Activated naive CD8-positive, alpha-beta T cell treated with anti-CD3 and anti-CD28 coated beads, Interleukin-2, amount 10 ng/mL, durations not matched to agents 7 days and 5 days (primary cell): ENCODE results near the gene NOTCH3. TPM values are rescaled to one million over a fixed set of nuclear protein-coding genes. Genes with fewer than 3 reads are reported as not detected.

Source experiments
- ATAC-seq: fragments of 150-1000 bp; cut with Tn5 transposase; one replicate; pipeline ENCODE4 v1.10.0; 2021; ENCODE audit warnings: low read depth, moderate library complexity
- POLR2A ChIA-PET: fragments of 350-600 bp; sonication (Branson Sonifier 250); formaldehyde crosslinking; loops from one replicate; lab custom pipeline; 2021; ENCODE audit warnings: antibody characterized with exemption; lab: Charles Lee
- DNase-seq: peaks from one replicate; pipeline ENCODE4 v3.0.0; 2021
- H3K27ac Mint-ChIP-seq: one replicate; pipeline ENCODE4 v1.8.0; 2022; ENCODE audit warnings: mild to moderate bottlenecking, mixed read lengths
- H3K27me3 Mint-ChIP-seq: one replicate; pipeline ENCODE4 v1.8.0; 2022; ENCODE audit warnings: mild to moderate bottlenecking, moderate library complexity, mixed read lengths
- H3K36me3 Mint-ChIP-seq: one replicate; pipeline ENCODE4 v1.8.0; 2021; ENCODE audit warnings: mild to moderate bottlenecking, mixed read lengths
- H3K4me1 Mint-ChIP-seq: one replicate; pipeline ENCODE4 v1.8.0; 2021; ENCODE audit warnings: mixed read lengths
- H3K4me3 Mint-ChIP-seq: one replicate; pipeline ENCODE4 v1.8.0; 2022; ENCODE audit warnings: mild to moderate bottlenecking, moderate library complexity, mixed read lengths
- H3K9me3 Mint-ChIP-seq: one replicate; pipeline ENCODE4 v1.8.0; 2021; ENCODE audit warnings: mixed read lengths
- total RNA-seq, 2 experiments: library from RNA; stranded (reverse); gene quantifications; one replicate each; pipeline ENCODE4 v1.2.3, GENCODE V29; 2021

NOTCH3 gene
- total RNA-seq, 2 experiments from 2014 or later: 0.22 to 0.31 TPM

GRCh38 chr19:15178629-15179308, 22.0 kb downstream of the NOTCH3 start:
- H3K9me3 Mint-ChIP-seq: no peaks in the 10 kb centered on the region
- peaks cover 7% of the 10 kb centered on the region for H3K4me1 Mint-ChIP-seq
- no peak for ATAC-seq
- peaks cover 7% of the 10 kb centered on the region for H3K27me3 Mint-ChIP-seq
- H3K4me3 Mint-ChIP-seq: no peak overlapping the region
- POLR2A ChIA-PET: interaction anchor here (1.1 kb wide), 1 partner anchor 377 kb away, joined by 3 read pairs; no protein-coding TSS in a partner anchor
- H3K36me3 Mint-ChIP-seq: no peaks in the 10 kb centered on the region
- no peak for DNase-seq
- no peak overlapping the region for H3K27ac Mint-ChIP-seq

GRCh38 chr19:15177269-15178116, 23.3 kb downstream of the NOTCH3 start:
- Mint-ChIP-seq H3K27me3 (peaks cover 7% of the 10 kb centered on the region), H3K36me3 (no peaks in the 10 kb centered on the region), H3K9me3 (no peaks in the 10 kb centered on the region), H3K4me3 (peak overlapping the region; percentile 69), H3K27ac (peak overlapping the region; percentile 15), H3K4me1 (peaks cover 7% of the 10 kb centered on the region)
- DNase-seq: peak; percentile 92
- POLR2A ChIA-PET: interaction anchor here (1.1 kb wide), 1 partner anchor 378 kb away, joined by 3 read pairs; no protein-coding TSS in a partner anchor
- peak; percentile 93 for ATAC-seq

- Mint-ChIP-seq H3K27me3 (peaks cover 7% of the 10 kb centered on the region), H3K4me1 (peaks cover 7% of the 10 kb centered on the region), H3K36me3 (no peaks in the 10 kb centered on the region), H3K4me3 (no peak overlapping the region), H3K9me3 (no peaks in the 10 kb centered on the region), H3K27ac (no peak overlapping the region)
- no peak for DNase-seq
- no peak for ATAC-seq
- POLR2A ChIA-PET: no interaction called here
These were observed 25.2 kb downstream of the NOTCH3 start for GRCh38 chr19:15175609-15176008.

GRCh38 chr19:15173746-15174404, 26.9 kb downstream of the NOTCH3 start:
- Mint-ChIP-seq H3K4me1 (peaks cover 7% of the 10 kb centered on the region), H3K36me3 (no peaks in the 10 kb centered on the region), H3K27me3 (peaks cover 7% of the 10 kb centered on the region), H3K27ac (no peak overlapping the region), H3K4me3 (no peak overlapping the region), H3K9me3 (no peaks in the 10 kb centered on the region)
- ATAC-seq (no peak), DNase-seq (no peak)
- POLR2A ChIA-PET: interaction anchor here (0.6 kb wide), 1 partner anchor 59 kb away, joined by 3 read pairs; the partner anchor contains the start of gene EPHX3

- no peak for ATAC-seq
- H3K9me3 Mint-ChIP-seq: no peaks in the 10 kb centered on the region
- H3K4me1 Mint-ChIP-seq: no peaks in the 10 kb centered on the region
- no peak overlapping the region for H3K4me3 Mint-ChIP-seq
- DNase-seq: no peak
- POLR2A ChIA-PET: no interaction called here
- no peak overlapping the region for H3K27ac Mint-ChIP-seq
- no peaks in the 10 kb centered on the region for H3K36me3 Mint-ChIP-seq
- no peaks in the 10 kb centered on the region for H3K27me3 Mint-ChIP-seq
These were observed 30.4 kb downstream of the NOTCH3 start for GRCh38 chr19:15170345-15170744.

- POLR2A ChIA-PET: no interaction called here
- Mint-ChIP-seq H3K27me3 (no peaks in the 10 kb centered on the region), H3K4me3 (no peak overlapping the region), H3K4me1 (no peaks in the 10 kb centered on the region), H3K36me3 (no peaks in the 10 kb centered on the region), H3K27ac (no peak overlapping the region), H3K9me3 (peaks cover 2% of the 10 kb centered on the region)
- no peak for ATAC-seq
- DNase-seq: no peak
These were observed 31.1 kb downstream of the NOTCH3 start for GRCh38 chr19:15169541-15170285.

GRCh38 chr19:15166700-15167099, 34.1 kb downstream of the NOTCH3 start:
- ATAC-seq: no peak
- Mint-ChIP-seq H3K27me3 (no peaks in the 10 kb centered on the region), H3K4me1 (no peaks in the 10 kb centered on the region), H3K27ac (no peak overlapping the region), H3K9me3 (peaks cover 2% of the 10 kb centered on the region), H3K36me3 (no peaks in the 10 kb centered on the region), H3K4me3 (no peak overlapping the region)
- POLR2A ChIA-PET: no interaction called here
- no peak for DNase-seq

- DNase-seq (no peak), ATAC-seq (no peak)
- H3K9me3 Mint-ChIP-seq: peaks cover 5% of the 10 kb centered on the region
- H3K4me3 Mint-ChIP-seq: no peak overlapping the region
- no peaks in the 10 kb centered on the region for H3K36me3 Mint-ChIP-seq
- no peak overlapping the region for H3K27ac Mint-ChIP-seq
- H3K27me3 Mint-ChIP-seq: no peaks in the 10 kb centered on the region
- POLR2A ChIA-PET: interaction anchor here (0.7 kb wide), 1 partner anchor 57 kb away, joined by 3 read pairs; no protein-coding TSS in a partner anchor
- H3K4me1 Mint-ChIP-seq: no peaks in the 10 kb centered on the region
These were observed 39.5 kb downstream of the NOTCH3 start for GRCh38 chr19:15161028-15161984.

- ATAC-seq: no peak
- Mint-ChIP-seq H3K4me3 (no peak overlapping the region), H3K4me1 (no peaks in the 10 kb centered on the region), H3K27ac (no peak overlapping the region), H3K27me3 (no peaks in the 10 kb centered on the region), H3K36me3 (no peaks in the 10 kb centered on the region), H3K9me3 (peaks cover 6% of the 10 kb centered on the region)
- no peak for DNase-seq
- POLR2A ChIA-PET: no interaction called here
These were observed 41.5 kb downstream of the NOTCH3 start for GRCh38 chr19:15159251-15159650.

- Mint-ChIP-seq H3K4me3 (no peak overlapping the region), H3K4me1 (no peaks in the 10 kb centered on the region), H3K27ac (no peak overlapping the region), H3K36me3 (no peaks in the 10 kb centered on the region), H3K9me3 (peaks cover 7% of the 10 kb centered on the region), H3K27me3 (no peaks in the 10 kb centered on the region)
- POLR2A ChIA-PET: no interaction called here
- ATAC-seq: no peak
- DNase-seq: no peak
These were observed 44.4 kb downstream of the NOTCH3 start for GRCh38 chr19:15156391-15156790.

- Mint-ChIP-seq H3K4me3 (no peak overlapping the region), H3K27ac (no peak overlapping the region), H3K4me1 (no peaks in the 10 kb centered on the region), H3K9me3 (peaks cover 7% of the 10 kb centered on the region), H3K27me3 (no peaks in the 10 kb centered on the region), H3K36me3 (no peaks in the 10 kb centered on the region)
- POLR2A ChIA-PET: interaction anchor here (1.4 kb wide), 1 partner anchor 31 kb away, joined by 4 read pairs; no protein-coding TSS in a partner anchor
- no peak for ATAC-seq
- no peak for DNase-seq
These were observed 45.5 kb downstream of the NOTCH3 start for GRCh38 chr19:15155296-15155695.
